ENCODE results near the gene SLC1A5.

GRCh38 chr19:46783670-46784069, 4.7 kb downstream of the SLC1A5 start:
- TF ChIP-seq EP300 (IDR thresholded peaks at IDR 0.05) = no peak
- TF ChIP-seq, protein P1, sequence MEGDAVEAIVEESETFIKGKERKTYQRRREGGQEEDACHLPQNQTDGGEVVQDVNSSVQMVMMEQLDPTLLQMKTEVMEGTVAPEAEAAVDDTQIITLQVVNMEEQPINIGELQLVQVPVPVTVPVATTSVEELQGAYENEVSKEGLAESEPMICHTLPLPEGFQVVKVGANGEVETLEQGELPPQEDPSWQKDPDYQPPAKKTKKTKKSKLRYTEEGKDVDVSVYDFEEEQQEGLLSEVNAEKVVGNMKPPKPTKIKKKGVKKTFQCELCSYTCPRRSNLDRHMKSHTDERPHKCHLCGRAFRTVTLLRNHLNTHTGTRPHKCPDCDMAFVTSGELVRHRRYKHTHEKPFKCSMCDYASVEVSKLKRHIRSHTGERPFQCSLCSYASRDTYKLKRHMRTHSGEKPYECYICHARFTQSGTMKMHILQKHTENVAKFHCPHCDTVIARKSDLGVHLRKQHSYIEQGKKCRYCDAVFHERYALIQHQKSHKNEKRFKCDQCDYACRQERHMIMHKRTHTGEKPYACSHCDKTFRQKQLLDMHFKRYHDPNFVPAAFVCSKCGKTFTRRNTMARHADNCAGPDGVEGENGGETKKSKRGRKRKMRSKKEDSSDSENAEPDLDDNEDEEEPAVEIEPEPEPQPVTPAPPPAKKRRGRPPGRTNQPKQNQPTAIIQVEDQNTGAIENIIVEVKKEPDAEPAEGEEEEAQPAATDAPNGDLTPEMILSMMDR (IDR thresholded peaks at IDR 0.05) = no peak
- no peak for TF ChIP-seq POLR2A (IDR thresholded peaks at IDR 0.05; ENCODE audit: low read depth)
